Ramos (cell line): ENCODE measurements around the gene EVX2.

Source experiments
- in situ Hi-C: fragments of 300-500 bp; cut with MboI; formaldehyde crosslinking; loops from one replicate; pipeline ENCODE4 v1.14.3; 2022; ENCODE audit warnings: low sequenced_read_pairs; ENCODE audit not compliant: unreplicated experiment

Gene EVX2

DNA sequence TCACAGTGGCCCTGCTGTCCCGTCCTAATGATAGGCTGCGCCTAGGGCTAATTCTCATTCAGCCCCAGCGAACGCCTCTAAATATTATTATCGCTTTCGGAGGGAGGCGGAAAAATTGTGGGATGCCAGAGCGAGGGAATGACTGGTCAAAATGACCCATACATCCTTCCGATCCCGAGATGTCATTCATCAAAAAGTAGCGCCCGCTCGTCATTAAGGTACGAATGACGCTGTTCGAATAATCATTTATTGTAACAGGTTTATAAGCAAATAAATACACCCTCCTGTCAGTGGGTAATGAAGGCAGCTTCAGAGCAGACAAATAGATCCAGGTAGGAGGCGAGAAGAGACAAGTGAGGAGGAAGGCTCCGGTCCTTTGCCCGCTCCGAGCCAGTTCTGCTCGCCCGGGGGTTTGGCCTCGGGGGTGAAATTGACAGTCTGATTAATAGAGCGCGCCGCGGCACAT, at the start of gene EVX2:
TSS of gene EVX2 (minus strand) at position 167 of the 466 bp plus-strand sequence. CDS start 186 bp downstream, outside the sequence.
- in situ Hi-C loops: no loop called here

- in situ Hi-C loops: loop anchor here (25.0 kb wide), 2 partner anchors 679 to 1004 kb away; no protein-coding TSS in a partner anchor
These were observed 49.6 kb upstream of the EVX2 start for GRCh38 chr2:176133389-176133788.

GRCh38 chr2:176132205-176133171, 48.7 kb upstream of the EVX2 start:
- in situ Hi-C loops: loop anchor here (25.0 kb wide), 2 partner anchors 680 to 1005 kb away; no protein-coding TSS in a partner anchor

GRCh38 chr2:176131848-176132158, 48.0 kb upstream of the EVX2 start:
- in situ Hi-C loops: loop anchor here (25.0 kb wide), 2 partner anchors 680 to 1005 kb away; no protein-coding TSS in a partner anchor

- in situ Hi-C loops: loop anchor here (25.0 kb wide), 2 partner anchors 681 to 1006 kb away; no protein-coding TSS in a partner anchor
These were observed 47.4 kb upstream of the EVX2 start for GRCh38 chr2:176130957-176131847.

DNA sequence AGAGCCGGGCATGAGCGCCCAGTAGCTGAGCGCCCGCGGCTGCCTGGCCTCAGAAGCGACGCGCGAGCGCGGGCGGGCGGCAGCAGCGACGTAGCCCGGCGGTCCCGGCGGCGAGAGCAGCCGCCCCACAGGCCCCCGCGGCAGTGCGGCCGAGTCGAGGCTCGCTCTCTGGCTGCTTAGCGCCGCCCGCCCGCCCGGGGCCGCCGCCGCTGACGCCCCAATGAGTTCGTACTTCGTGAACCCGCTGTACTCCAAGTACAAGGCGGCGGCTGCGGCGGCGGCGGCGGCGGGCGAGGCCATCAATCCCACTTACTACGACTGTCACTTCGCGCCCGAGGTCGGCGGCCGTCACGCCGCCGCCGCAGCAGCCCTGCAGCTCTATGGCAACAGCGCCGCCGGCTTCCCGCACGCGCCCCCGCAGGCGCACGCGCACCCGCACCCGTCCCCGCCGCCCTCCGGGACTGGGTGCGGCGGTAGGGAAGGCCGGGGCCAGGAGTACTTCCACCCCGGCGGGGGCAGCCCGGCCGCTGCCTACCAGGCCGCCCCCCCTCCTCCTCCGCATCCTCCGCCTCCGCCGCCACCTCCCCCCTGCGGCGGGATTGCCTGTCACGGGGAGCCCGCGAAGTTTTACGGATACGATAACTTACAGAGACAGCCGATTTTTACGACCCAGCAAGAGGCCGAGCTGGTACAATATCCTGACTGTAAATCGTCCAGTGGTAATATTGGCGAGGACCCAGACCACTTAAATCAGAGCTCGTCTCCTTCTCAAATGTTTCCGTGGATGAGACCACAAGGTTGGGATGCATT, 46.6 kb upstream of the EVX2 start:
- in situ Hi-C loops: loop anchor here (25.0 kb wide), 2 partner anchors 682 to 1007 kb away; no protein-coding TSS in a partner anchor

DNA sequence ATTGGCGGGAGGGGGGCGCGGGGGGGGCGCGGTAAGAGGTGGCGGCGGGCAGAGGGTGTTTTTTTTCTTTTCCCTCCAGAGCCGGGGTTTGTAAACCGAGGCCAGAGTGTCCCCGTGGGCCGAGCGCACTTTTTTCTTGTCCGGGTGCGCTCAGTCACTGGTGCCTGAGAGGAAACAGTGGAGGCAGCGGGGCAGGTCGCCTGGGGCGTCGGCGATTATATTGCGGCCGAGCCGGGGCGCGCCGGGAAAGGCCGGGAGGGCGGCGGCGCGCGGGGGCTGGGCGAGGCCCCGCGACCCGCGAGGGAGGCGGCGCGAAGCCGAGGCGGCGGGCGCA, 46.0 kb upstream of the EVX2 start:
- in situ Hi-C loops: loop anchor here (10.0 to 25.0 kb wide), 4 partner anchors 415 to 1008 kb away; no protein-coding TSS in a partner anchor

DNA sequence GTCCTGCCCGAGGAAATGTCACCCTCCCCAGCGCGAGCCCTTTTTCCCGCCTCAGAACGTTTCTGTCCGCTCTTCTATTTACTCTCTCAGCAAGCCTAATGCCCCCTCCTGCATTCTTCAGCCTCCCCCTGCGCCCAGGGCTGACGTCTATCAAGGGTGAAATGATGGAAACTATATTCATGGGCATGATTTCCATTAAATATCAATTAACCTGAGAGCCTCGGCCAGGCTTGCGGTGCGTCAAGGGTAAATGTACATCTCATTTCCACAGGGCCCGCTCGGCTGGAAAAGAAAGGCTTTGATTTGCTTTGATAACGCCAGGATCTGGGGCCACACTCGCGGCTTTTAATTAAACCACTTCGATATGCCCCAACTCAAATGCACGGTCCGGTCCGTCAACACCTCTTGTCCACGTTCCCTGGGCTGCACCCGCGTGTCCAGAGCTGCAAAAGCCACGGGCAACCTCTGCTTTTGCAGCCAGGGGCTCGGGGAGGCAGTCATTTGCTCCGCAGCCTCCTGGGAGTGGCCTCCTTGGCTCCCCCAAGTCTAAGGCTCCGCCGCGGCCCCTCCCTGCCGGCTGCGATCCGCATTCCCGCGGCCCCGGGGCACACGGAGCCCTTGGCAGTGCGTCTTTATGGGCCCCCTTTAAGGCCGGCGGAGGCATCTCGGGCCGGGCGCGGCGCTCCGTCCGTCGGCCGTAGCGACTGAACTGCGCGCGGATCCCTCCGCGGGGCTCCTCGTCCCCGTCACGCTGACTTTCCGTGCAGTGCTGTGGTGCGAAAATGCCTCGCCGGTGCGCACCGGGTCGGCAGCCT, 45.4 kb upstream of the EVX2 start, which contains the start of gene HOXD8:
TSS of gene HOXD8 (plus strand) at position 724 of the 815 bp plus-strand sequence. CDS start 662 bp downstream, outside the sequence.
- in situ Hi-C loops: loop anchor here (10.0 to 25.0 kb wide), 4 partner anchors 416 to 1008 kb away; no protein-coding TSS in a partner anchor

GRCh38 chr2:176128172-176128981, 44.6 kb upstream of the EVX2 start:
- in situ Hi-C loops: loop anchor here (10.0 to 25.0 kb wide), 4 partner anchors 416 to 1009 kb away; no protein-coding TSS in a partner anchor

DNA sequence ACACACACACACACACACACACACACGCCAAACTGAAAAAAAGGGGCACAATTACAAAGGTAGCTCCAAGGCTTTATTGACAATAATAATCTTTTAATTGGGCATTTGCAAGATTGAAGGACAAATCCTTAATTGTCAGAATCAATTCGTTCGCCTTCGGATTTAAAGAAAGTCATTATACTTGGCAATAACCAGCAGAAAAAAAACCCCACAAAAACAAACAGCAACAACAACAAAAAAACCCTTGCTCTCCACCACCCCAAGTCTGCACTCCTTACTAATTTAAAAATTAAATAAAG, 44.0 kb upstream of the EVX2 start:
- in situ Hi-C loops: loop anchor here (10.0 to 25.0 kb wide), 4 partner anchors 417 to 1010 kb away; no protein-coding TSS in a partner anchor

- in situ Hi-C loops: loop anchor here (10.0 to 25.0 kb wide), 4 partner anchors 418 to 1010 kb away; no protein-coding TSS in a partner anchor
These were observed 43.4 kb upstream of the EVX2 start for GRCh38 chr2:176126929-176127773.

- in situ Hi-C loops: loop anchor here (10.0 to 25.0 kb wide), 4 partner anchors 419 to 1012 kb away; no protein-coding TSS in a partner anchor
These were observed 42.0 kb upstream of the EVX2 start for GRCh38 chr2:176125772-176126054.

- in situ Hi-C loops: loop anchor here (10.0 to 25.0 kb wide), 5 partner anchors 420 to 1012 kb away; no protein-coding TSS in a partner anchor
These were observed 41.4 kb upstream of the EVX2 start for GRCh38 chr2:176124947-176125771.

DNA sequence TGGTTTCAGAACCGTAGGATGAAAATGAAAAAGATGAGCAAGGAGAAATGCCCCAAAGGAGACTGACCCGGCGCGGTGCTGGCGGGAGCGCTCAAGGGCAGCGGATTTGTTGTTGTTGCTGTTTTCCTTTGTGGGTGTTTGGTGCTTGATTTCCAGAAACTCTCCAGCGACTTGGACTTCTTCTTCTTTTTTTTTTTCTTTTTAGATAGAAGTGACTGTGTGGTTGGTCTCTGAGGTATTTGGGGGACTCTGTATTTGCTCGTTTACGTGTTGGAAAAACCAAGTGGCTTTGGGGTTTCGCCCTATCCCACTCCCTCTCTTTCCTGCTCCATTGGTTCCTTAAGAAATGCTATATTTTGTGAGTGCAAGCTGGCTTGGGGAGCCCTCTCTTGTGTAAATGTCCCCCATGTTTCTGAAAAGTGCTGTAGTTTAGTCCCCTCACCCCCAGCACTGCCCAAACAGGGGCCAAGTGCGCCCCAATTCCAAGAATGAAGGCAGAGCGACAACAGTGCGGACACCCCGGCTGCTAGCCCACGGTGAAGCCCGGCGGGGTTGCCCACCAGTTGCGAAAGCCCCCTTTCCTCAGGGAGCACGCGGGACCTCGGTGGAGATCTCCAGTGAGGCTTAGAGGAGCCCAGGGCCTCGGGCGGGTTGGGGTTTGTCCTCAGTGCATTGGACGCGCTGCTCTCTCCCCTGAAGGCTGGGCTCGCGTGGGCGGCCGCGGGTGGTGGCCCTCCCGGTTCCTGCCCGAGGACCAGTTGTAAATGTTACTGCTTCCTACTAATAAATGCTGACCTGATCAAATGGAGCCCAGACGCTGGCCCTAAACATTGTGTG, 40.6 kb upstream of the EVX2 start:
- in situ Hi-C loops: loop anchor here (10.0 to 25.0 kb wide), 3 partner anchors 420 to 762 kb away; no protein-coding TSS in a partner anchor
